Esophagus squamous epithelium (tissue), 4 donors: ENCODE results near the gene KRTAP5-5.

Source experiments
- CTCF ChIP-seq, 6 experiments: fragments of 450-650 bp in 4 of 6; fragments of 200-600 bp in 2 of 6; sonication (generic) in 2 of 6; IDR thresholded peaks; one replicate each; pipeline ENCODE4 v1.5.1; 2016 to 2019; ENCODE audit warnings: antibody characterized with exemption in 6 of 6, mild to moderate bottlenecking in 4 of 6, moderate library complexity in 4 of 6
- POLR2A ChIP-seq, 4 donors: fragments of 450-650 bp; IDR thresholded peaks; one replicate each; pipeline ENCODE4 v1.6.1; 2017; ENCODE audit warnings: antibody characterized with exemption in 4 of 4, mild to moderate bottlenecking in 4 of 4, moderate library complexity in 3 of 4

GRCh38 chr11:1647901-1648652, 18.5 kb downstream of the KRTAP5-5 start:
- TF ChIP-seq CTCF (IDR thresholded peaks at IDR 0.05) (no peak), POLR2A (IDR thresholded peaks at IDR 0.05) (no peak)
